Right renal pelvis (tissue), 4 donors: Measurements from ENCODE around the gene BANF2. TPM values are rescaled to one million over a fixed set of nuclear protein-coding genes. Genes with fewer than 3 reads are reported as not detected.

Source experiments
- DNase-seq, 4 donors: peaks; one replicate each; pipeline ENCODE4 v3.0.0-alpha.2; 2013; ENCODE audit warnings: low read depth in 4 of 4, low spot score in 3 of 4, missing footprints in 1 of 4
- polyA plus RNA-seq, 4 donors: library from polyadenylated mRNA; unstranded; fragments of 120-200 nt; gene quantifications; one replicate each; pipeline ENCODE4 v1.2.1, GENCODE V29; 2013; ENCODE audit not compliant: insufficient read length in 4 of 4

BANF2 gene
- polyA plus RNA-seq, 4 donors, result 0.18 TPM; not detected in 3

DNA sequence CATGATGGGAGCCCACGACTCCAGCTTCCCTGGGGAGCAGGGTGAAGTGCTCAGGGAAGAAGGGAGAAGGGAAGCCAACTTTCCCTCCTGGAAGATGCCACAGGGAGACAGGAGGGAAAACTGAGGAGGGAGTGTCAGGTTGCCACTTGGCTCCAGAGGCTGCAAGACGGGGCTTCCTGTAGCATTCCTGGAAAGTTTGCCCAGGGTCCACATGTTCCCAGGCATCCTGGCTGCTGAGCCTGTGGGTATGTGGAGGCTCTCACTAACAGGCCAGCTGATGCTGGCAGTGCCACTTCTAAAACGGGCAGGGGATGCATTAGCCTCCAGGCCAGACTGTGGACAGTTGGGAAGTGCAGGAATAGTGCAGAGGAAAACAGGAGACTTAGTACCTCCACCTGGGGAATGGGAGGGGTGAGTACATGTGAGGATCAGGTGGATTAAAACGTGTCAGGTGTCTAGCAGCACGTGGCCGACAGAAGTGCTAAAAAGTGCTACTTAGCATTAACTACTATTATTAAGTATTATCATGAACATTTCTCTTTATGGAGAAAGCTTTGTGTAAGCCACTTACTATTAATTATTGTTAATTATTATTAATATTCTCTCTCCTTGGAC is 33.2 kb downstream of the BANF2 start:
- DNase-seq, result no peak

DNA sequence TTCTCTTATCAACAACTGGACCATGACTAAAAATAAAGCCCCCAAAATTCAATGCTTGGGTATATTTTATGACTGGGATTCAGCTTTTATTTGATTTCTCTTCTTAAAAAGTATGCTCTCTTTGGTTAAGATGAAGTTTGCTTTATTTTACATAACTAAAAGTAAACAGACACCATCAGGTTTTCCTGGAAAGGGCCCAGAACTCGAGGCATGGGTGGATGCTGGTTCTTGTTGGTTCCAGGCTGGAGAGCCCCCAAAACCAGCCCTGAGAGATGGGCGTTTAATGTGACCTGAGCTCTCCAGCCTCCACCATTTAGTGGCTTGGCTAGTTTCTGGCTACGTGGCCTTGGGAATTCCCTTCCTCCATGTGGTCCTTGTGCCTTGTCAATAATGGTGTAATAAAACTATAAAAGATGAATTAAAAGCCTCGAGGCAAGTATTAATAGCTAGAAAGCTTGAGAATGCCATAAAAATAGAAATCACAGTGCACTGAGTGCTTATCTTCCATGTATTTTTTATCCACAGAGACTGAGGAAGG is 34.1 kb downstream of the BANF2 start:
- no peak for DNase-seq

DNA sequence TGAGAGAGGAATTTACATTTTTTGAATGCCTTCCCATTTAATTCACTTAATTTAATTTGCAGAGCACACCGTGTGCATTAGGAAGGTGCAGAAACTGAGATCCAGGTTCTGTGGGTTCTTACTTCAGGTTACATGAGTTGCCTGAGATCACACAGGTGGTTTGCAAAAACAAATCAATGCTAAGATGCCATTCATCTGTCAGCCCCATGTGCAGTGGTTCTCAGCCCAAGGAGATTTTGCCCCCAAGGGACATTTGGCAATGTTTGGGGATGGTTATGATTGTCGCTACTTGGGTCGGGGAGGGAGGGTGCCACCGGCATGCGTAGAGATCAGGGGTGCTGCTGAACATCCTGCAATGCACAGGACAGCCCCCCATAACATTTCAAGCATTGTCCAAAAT is 34.6 kb downstream of the BANF2 start:
- no peak for DNase-seq

DNA sequence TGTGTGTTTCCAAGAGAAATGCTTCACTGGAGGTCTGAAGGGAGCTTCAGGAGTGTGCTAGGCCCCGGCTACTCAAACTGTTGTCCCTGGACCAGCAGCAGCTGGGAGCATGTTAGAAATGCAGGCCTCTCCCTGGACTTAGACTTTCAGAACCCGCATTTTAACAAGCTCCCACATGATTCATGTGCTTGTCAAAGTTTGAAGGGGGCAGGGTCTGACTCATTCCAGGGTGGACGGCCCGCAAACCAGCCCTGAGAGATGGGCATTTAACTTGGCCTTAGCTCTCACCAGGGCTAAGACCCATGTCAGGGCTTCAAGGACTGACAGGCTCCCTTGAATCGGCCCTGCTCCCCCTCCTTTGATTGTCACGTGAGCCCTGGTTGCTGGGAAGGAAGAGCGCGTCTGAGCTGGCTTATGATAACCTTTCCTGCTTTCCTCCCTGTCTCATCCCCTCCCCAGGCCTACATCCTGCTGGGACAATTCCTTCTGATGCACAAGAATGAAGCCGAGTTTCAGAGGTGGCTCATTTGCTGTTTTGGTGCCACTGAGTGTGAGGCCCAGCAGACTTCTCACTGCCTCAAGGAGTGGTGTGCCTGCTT is 35.5 kb downstream of the BANF2 start:
- DNase-seq, result peak in 1 of 4 donors; percentile 23

DNA sequence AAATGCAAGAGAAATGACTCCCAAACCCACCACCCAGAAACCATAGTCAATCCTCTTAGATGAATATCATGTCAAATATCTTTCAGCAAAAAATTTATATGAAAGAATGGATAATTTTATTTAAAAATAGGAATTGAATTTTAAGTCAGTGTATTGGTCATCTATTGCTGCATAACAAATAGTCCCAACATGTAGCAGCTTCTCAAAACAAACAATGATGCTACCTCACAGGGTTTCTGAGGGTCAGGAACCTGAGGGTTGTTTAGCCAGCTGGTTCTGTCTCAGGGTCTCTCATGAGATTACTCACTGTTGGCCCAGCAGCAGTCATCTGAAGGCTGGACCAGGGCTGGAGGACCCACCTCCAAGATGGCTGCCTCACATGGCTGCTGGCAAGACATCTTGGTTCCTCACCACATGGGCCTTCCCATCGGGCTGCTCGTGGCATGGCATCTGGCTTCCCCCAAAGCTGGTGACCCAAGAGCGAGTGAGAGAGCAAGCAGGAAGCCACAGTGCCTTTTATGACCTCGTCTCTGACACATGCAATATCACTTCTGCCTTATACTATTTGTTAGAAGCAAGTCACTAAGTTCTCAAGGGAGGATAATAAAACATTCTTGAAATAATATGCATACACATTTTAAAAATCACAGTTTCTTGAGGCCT is 36.3 kb downstream of the BANF2 start:
- DNase-seq, result no peak

DNA sequence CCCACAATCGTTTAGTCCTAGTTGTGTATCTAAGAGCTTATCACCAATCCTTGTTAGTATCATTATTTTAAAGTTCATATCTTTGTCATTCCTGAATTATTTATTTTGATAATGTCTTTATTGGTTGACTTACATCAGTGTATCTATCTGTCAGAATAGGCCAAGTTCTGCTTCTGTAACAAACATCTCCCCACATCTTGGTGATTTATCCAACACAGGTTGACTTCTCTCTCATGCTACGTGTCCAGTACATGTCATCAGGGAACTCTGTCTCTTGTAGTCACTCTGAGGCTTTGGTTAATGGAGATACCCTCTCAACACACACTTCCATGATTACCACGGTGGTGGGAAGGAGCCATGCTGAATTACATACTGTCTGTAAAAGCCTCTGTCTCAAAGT is 38.4 kb downstream of the BANF2 start:
- no peak for DNase-seq

DNA sequence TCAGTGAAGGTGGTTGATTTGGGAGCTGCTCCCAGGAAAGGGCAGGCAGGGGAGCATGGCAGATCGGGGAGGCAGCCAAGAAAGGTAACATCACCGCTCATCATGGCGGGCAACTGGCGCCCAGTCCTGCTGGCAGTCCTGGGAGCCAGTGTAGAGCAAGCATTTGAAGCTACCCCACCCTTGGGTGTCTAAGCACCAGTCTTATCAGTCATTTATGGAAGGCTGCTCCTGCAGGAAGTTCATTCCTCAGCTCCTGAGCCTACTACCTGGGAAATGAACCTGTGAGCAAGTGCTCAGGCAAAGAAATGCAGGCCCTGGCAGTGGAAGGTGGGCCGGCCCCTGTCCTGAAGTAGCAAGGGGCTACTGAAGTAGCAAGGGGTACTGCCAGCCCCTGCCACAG is 41.5 kb downstream of the BANF2 start:
- DNase-seq, result no peak

DNA sequence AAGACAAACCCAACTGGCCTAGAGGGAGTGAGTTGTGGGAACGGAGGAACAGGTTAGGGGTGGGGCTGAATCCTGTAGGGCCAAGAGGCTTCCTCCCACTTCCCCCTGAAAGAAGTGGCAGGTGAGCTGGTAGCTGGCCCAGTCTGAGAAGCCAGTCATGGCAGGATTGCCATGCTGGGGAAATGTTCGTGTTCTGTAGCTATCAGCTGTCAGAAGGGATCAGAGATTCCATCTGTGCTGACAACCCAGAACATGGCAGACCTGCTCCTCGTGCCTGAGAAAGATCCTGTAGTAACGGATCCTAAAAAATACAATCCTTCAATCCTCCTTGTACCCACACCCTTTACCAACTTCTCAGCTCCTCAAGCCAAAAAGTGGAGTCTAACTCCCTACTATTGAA is 43.0 kb downstream of the BANF2 start:
- no peak for DNase-seq

DNA sequence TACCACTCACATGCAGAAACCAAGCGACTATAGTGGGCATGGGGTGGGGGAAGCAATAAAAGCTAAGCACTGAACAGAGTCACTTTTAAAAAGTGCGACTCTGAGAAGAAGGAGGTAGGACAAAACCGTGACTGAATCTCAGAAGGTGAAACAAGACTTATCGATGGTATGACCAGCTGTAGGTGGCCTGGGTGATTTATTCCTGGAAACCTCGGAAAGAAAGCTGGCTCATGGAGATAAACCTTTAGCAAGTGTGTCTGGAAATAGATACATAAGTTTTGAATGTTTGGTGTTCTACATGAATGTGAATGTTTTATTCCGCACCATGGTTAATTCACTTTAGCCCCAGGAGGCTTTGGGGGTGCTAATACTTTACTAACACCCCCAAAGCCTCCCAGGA is 43.9 kb downstream of the BANF2 start:
- no peak for DNase-seq

DNA sequence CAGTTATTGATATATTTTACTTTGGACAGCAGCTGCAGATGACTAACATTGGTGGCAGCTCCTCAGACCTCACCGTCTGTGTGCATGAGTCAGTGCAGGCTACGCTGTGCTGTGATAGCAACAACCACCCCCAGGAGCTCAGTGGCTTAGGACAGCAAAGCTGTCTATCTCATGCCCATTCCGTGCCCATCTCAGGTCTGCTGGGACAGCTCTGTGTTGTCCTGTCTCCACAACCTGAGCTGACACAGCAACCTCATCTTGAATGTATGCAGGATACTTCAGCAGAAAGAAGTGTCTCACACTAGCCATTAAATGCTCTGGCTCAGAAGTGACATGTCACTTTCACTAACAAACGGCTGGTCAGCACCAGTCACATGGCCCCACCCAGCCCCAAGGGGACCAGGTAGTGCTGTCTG is 47.7 kb downstream of the BANF2 start:
- no peak for DNase-seq

DNA sequence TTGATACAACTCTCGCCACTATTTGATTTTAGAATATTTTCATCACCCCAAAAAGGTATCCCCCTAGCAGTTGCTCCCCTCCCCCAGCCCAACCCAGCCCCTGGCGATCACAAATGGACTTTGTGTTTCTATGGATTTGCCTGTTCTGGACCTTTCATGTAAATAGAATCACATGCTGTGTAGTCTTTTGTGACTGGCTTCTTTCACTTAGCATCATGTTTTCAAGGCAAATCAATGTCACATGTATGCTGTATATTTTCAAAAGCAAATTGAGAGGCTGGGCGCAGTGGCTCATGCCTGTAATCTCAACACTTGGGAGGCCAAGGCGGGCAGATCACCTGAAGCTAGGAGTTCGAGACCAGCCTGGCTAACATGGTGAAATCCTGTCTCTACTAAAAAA is 48.5 kb downstream of the BANF2 start:
- DNase-seq, result no peak

DNA sequence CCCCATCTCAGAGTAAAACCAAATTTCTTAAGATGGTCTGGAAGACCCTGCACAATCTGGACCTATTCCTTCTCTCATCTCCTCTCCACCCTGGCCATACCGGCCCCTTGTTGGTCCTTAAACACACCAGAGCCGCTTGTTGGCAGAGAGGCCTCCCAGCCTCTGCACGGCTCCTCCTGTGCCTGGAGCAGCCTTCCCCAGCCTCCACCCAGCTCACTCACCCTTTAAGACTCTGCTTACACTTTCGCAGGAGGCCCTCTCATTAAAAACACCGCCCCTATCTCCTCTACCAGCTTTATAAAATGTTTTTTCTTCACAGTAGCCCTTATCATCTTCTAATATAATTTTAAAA is 49.8 kb downstream of the BANF2 start:
- DNase-seq, result no peak

DNA sequence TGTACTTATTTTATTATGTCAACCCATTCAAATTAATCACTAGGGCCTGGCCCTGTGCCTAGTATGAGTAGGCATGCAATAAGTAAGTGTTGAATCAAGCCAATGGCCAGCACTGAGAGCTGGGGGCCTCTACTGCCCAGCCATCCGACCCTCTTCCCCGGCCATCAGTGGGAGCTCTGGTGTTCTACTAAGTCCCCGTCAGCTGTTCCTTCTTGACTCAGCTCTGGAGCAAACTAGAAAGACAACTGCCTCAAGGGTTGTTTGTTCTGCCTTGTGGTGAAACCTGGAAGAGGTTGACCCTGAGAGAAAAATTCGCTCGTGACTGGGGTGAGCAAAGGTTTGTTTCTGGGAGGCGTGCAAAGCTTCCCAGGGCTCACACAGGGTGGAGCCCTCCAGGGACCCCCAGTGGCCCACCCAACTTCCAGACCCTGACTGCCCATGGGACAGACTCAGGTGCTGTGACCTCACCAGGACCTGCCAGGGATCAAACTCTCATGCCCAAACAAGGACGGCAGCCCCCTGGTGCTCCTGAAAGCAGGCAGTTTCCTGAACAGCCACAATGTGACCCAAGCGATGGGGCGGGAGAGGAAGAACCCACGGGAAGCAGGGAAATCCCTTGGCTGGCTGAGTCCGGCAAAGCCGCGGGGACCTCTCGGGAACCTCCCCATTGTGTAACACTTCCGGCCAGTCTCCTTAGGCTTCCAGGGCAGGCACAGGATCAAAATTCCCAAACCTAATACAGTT is 50.4 kb downstream of the BANF2 start:
- DNase-seq, result no peak

DNA sequence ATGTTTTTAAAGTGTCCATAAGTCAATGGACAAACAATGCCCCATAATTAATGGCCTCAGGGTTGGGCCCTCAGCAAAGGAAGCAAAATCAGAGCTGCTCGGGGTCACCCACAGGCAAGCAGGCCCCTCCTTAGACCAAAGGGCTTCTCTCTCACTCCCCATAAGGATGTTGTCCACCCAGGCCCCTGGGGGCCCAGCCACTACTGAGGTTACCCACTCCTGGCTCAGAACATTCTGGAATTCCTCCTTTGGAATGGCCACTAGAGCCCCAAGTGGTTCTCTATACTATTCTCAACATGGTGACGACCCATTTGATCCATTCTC is 50.9 kb downstream of the BANF2 start:
- DNase-seq, result no peak

DNA sequence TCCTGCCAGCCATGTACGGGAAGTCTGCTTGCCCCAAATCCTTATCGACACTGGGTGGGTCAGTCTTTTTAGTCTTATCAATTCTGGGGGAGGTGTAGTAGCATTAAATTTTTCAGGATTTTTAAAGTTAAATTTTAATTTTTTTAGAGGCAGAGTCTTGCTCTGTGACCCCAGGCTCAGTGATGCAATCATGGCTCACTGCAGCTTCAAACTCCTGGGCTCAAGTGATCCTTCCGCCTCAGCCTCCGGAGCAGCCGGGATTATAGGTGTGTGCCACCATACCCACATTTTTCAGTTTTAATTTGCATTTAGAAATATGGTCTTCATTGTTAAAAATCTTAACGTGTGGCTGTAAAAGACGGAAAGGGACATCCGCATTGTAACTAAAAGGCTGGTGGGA is 51.9 kb downstream of the BANF2 start:
- DNase-seq, result no peak

DNA sequence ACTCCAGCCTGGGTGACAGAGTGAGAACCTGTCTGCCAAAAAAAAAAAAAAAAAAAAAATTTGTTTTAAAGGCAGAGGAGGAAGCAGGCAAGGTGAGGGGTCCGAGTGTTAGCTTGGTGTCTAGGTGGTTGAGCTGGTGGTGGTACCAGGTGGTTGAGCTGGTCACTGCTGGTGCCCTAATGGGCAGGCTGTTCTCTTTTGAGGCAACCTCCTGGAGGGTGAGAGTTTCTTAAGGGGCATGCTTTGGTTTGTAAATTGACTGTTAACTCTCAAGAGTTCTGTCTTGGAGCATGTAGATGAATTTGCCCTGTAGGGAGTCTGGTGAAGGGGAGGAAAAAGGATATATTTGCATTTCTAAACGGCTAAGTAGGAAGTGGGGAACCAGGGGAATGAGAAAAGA is 52.7 kb downstream of the BANF2 start:
- DNase-seq, result no peak

DNA sequence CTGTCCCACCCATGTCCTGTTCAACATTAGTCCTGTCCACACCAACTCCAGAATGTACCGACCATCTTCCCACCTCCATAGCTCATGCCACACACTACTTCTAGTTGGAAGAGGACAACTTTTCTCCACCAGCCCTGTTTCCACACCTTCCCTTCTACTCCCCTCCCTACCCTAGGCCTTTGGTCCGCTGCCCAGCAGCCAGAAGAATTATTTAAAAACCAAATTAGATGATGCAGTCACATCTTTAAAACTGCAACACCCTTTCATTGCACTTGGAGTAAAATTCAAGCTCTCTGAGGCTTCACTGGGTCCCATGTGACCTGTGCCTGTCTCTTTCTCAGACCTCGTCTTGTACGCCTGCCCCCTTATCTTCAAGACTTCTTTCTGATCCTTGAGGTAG is 53.8 kb downstream of the BANF2 start:
- DNase-seq, result no peak

DNA sequence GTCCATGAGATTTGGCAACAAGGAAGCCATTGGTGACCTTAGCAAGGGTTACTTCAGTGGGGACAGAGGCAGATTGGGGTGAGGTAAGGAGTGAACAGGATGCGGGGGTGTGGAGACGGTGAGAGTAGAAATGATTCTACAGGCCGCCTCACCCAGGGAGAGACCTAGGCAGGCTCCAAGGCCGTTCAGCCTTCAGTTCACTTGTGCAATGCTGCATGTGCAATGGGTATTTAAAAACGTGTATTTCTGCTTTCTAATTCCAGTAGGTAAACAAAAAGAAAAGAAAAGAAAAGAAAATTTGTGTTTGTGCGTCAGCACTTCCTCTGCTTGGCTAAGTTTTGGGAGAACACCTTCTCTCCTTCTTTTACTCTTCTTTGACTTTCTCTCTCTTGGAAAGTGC is 56.8 kb downstream of the BANF2 start:
- DNase-seq, result no peak

DNA sequence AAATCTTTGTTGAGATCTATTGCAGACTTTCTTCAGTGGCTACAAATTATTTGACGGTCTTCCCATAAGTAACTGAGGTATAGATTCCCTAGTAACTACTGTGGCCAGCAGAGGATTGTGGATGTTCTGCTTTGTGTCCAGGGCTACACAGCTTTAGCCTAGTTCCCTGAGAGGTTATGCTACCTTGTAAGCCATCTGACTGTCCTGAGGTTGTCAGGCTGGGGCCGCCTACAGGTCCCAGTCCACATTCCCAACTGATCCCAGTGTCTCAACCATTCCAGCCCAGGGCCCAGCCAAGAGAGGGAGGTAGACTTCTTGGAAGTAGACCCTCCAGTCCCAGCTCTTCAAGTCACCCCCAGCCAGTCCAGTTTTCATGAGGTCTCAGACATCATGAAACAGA is 57.7 kb downstream of the BANF2 start:
- DNase-seq, result no peak

DNA sequence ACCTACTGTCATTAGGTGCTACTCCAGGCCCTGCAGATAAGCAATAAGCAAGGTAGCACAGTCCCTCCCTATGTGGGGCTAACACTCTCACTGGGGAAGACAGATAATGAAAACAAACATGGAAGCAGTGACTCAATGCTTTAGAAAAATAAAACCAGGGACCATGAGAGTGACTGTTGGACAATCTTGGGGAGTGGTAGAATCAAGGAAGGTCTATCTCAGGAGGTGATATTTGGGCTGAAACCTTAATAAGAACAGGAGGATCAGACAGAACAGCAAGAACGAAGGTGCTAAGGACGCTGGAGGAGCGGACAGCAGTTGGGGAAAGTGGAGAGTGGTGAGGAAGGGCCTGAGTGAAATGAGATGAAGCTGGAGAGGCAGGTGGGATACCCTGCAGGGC is 58.2 kb downstream of the BANF2 start:
- no peak for DNase-seq

DNA sequence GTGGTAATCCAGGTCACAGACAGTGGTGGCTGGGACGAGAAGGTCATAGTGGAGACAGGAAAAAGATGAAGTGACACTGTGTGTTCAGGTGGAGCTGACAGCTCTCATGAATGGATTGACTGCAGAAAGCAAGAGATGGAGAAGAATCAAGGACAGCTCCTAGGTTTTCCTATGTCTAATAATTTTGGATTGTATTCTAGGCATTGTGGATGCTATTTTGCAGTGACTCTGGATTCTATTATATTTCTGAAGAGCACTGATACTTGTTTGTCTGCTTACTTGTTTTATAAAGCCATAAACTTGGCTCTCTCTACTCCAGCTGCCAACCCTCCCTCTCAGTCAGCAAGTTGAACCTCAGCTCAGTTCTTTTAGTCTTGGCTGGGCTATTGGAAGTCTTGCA is 58.7 kb downstream of the BANF2 start:
- no peak for DNase-seq

DNA sequence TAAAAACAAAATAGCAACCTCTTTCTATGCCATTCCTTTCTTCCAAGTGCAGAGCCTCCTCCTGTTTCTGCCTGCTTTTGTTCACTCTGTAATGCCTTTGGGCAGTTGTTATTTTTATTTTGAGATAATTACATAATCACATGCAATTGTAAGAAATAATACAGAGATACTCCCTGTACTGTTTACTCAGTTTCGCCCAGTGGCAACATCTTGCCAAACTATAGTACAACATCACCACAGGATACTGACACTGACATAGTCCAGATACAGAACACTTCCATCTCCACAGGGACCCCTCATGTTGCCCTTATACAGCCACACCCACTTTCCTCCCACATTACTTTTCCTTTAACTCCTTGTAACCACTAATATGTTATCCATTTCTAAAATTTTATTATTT is 59.7 kb downstream of the BANF2 start:
- DNase-seq, result no peak
